PC-9 (cell line): ENCODE measurements around the gene PAFAH2. TPM values are rescaled to one million over a fixed set of nuclear protein-coding genes. Genes with fewer than 3 reads are reported as not detected.

Experiments used
- BruUV-seq: library from RNA; stranded (reverse); fragments of 400-500 nt; replicated peaks from 2 replicates; lab custom pipeline; 2021; lab: Mats Ljungman, UMichigan
- CTCF ChIA-PET: fragments of 300-600 bp; sonication (Branson Sonifier 250); formaldehyde crosslinking; loops from one replicate; lab custom pipeline; 2022; ENCODE audit warnings: antibody characterized with exemption; lab: Charles Lee
- POLR2A ChIA-PET: fragments of 300-600 bp; sonication (Branson Sonifier 250); formaldehyde crosslinking; loops from one replicate; lab custom pipeline; 2022; ENCODE audit warnings: antibody characterized with exemption; ENCODE audit not compliant: unreplicated experiment; lab: Charles Lee
- DNase-seq, 2 experiments: peaks; one replicate each; pipeline versions ENCODE4 v3.0.0 to v3.0.0-alpha.2; 2015 to 2022; ENCODE audit warnings: mixed read lengths in 1 of 2
- H2AFZ ChIP-seq: fragments of 200-600 bp; sonication (generic); 2 replicates; pipeline ENCODE4 v1.8.1; 2017; ENCODE audit warnings: antibody characterized with exemption
- H3F3A ChIP-seq: fragments of 200-600 bp; sonication (generic); 2 replicates; pipeline ENCODE4 v1.8.1; 2017; ENCODE audit warnings: antibody characterized with exemption, mild to moderate bottlenecking, low read depth; ENCODE audit not compliant: insufficient read depth
- H3K27ac ChIP-seq: fragments of 200-600 bp; sonication (generic); 2 replicates; pipeline ENCODE4 v1.6.1; 2016; ENCODE audit warnings: mixed run types
- H3K27me3 ChIP-seq: fragments of 200-600 bp; sonication (generic); 2 replicates; pipeline ENCODE4 v1.6.1; 2016; ENCODE audit warnings: low read depth, mixed run types; ENCODE audit not compliant: insufficient read depth
- H3K36me3 ChIP-seq: fragments of 200-600 bp; sonication (generic); 2 replicates; pipeline ENCODE4 v1.6.1; 2016; ENCODE audit warnings: low read depth, mixed run types
- H3K4me1 ChIP-seq: fragments of 200-600 bp; sonication (generic); replicated peaks from 2 replicates; pipeline ENCODE4 v1.6.1; 2016; ENCODE audit warnings: mixed run types; ENCODE audit not compliant: insufficient read depth
- H3K4me2 ChIP-seq: fragments of 200-600 bp; sonication (generic); 2 replicates; pipeline ENCODE4 v1.6.1; 2017; ENCODE audit warnings: mixed run types
- H3K4me3 ChIP-seq: fragments of 200-600 bp; sonication (generic); 2 replicates; pipeline ENCODE4 v1.6.1; 2016; ENCODE audit warnings: mixed run types
- H3K79me2 ChIP-seq: fragments of 200-600 bp; sonication (generic); 2 replicates; pipeline ENCODE4 v1.6.1; 2017; ENCODE audit warnings: low read depth, mixed run types
- H3K9me2 ChIP-seq: fragments of 200-600 bp; sonication (generic); 2 replicates; pipeline ENCODE4 v1.8.1; 2017; ENCODE audit warnings: mild to moderate bottlenecking; ENCODE audit not compliant: insufficient read depth
- H3K9me3 ChIP-seq: fragments of 200-600 bp; sonication (generic); 2 replicates; pipeline ENCODE4 v1.8.1; 2016; ENCODE audit warnings: low read depth; ENCODE audit not compliant: insufficient read depth
- H4K20me1 ChIP-seq: fragments of 200-600 bp; sonication (generic); 2 replicates; pipeline ENCODE4 v1.8.1; 2017; ENCODE audit not compliant: insufficient read depth
- EZH2 ChIP-seq: fragments of 200-600 bp; sonication (generic); IDR thresholded peaks from 2 replicates; pipeline ENCODE4 v1.8.0; 2017; ENCODE audit warnings: antibody characterized with exemption, low read depth
- intact Hi-C: fragments of 100-400 bp; cut with micrococcal nuclease; formaldehyde crosslinking; loops from one replicate; pipeline ENCODE4 v1.10.0; 2022; ENCODE audit not compliant: unreplicated experiment
- total RNA-seq: library from RNA; stranded (reverse); gene quantifications from 2 replicates; pipeline ENCODE4 v1.2.3, GENCODE V29; 2021
- TF ChIP-seq, protein P1 (sequence below): fragments of 200-600 bp; sonication (generic); conservative IDR thresholded peaks from 2 replicates; pipeline ENCODE4 v1.6.1; 2017; ENCODE audit warnings: mixed run types, antibody characterized with exemption, mild to moderate bottlenecking, moderate library complexity

PAFAH2 gene
- total RNA-seq, 1 experiment from 2014 or later, result 13.9 TPM

DNA sequence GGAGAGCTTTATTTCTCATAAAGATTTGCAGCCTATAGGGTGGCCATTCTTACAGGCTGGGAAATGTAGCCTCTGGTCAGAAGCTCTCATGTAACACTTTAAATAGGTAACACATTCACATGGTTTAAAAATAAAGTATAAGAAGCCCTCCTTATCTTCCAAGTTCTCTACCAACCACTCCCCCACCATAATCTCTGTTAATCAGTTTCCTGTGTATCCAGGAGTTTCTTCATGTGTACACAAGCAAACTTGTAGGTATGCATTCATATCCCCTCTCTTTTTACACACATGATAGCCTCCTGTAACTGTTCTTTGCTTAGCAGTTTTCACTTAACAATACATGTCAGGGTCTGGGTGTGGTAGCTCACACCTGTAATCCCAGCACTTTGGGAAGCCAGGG lies 86.7 kb downstream of the PAFAH2 start:
- TF ChIP-seq, protein P1, sequence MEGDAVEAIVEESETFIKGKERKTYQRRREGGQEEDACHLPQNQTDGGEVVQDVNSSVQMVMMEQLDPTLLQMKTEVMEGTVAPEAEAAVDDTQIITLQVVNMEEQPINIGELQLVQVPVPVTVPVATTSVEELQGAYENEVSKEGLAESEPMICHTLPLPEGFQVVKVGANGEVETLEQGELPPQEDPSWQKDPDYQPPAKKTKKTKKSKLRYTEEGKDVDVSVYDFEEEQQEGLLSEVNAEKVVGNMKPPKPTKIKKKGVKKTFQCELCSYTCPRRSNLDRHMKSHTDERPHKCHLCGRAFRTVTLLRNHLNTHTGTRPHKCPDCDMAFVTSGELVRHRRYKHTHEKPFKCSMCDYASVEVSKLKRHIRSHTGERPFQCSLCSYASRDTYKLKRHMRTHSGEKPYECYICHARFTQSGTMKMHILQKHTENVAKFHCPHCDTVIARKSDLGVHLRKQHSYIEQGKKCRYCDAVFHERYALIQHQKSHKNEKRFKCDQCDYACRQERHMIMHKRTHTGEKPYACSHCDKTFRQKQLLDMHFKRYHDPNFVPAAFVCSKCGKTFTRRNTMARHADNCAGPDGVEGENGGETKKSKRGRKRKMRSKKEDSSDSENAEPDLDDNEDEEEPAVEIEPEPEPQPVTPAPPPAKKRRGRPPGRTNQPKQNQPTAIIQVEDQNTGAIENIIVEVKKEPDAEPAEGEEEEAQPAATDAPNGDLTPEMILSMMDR, result no peak
- no peak for TF ChIP-seq EZH2
- H3K27ac ChIP-seq, result no peak overlapping the region
- no peaks in the 10 kb centered on the region for H3K36me3 ChIP-seq
- H3F3A ChIP-seq, result no peaks in the 10 kb centered on the region
- no peaks in the 10 kb centered on the region for H3K9me3 ChIP-seq
- no peak overlapping the region for H3K4me3 ChIP-seq
- no peaks in the 10 kb centered on the region; the same call in 1 of the 2 replicates for H3K4me1 ChIP-seq
- no peaks in the 10 kb centered on the region for H3K79me2 ChIP-seq
- DNase-seq, result no peak
- H4K20me1 ChIP-seq, result no peaks in the 10 kb centered on the region
- H3K9me2 ChIP-seq, result no peaks in the 10 kb centered on the region
- CTCF ChIA-PET, result no interaction called here
- H2AFZ ChIP-seq, result no peak overlapping the region
- POLR2A ChIA-PET, result no interaction called here
- no peaks in the 10 kb centered on the region for H3K27me3 ChIP-seq
- no peak overlapping the region for H3K4me2 ChIP-seq
- intact Hi-C loops, result no loop called here
- no TSS peak for BruUV-seq

Other genes starting within 250 kb of the PAFAH2 start
- 39.0 and 44.3 TPM in 2 replicates for gene SELENON, start 197.9 kb downstream of the PAFAH2 start, total RNA-seq
- 40.9 and 41.7 TPM in 2 replicates for gene MTFR1L, start 178.1 kb downstream of the PAFAH2 start, total RNA-seq
- gene AUNIP, start 138.6 kb downstream of the PAFAH2 start, total RNA-seq, result 11.0 and 11.3 TPM in 2 replicates
- gene PAQR7, start 122.4 kb downstream of the PAFAH2 start, total RNA-seq, result 30.2 and 34.0 TPM in 2 replicates
- 302 and 349 TPM in 2 replicates for gene STMN1, start 91.6 kb downstream of the PAFAH2 start, total RNA-seq
- gene EXTL1, start 23.7 kb upstream of the PAFAH2 start, total RNA-seq, result 0.13 and 0.63 TPM in 2 replicates
- gene SLC30A2, start 48.1 kb upstream of the PAFAH2 start, total RNA-seq, result not detected in 2 replicates
- gene TRIM63, start 69.6 kb upstream of the PAFAH2 start, total RNA-seq, result not detected in 2 replicates
- gene PDIK1L, start 113.8 kb upstream of the PAFAH2 start, total RNA-seq, result 7.6 and 8.4 TPM in 2 replicates
- gene FAM110D, start 161.0 kb upstream of the PAFAH2 start, total RNA-seq, result 0.23 TPM in 1 of 2 replicates, not detected in the other
- not detected in 2 replicates for gene C1orf232, start 170.9 kb upstream of the PAFAH2 start, total RNA-seq
- 37.0 and 55.9 TPM in 2 replicates for gene ZNF593, start 171.8 kb upstream of the PAFAH2 start, total RNA-seq
- not detected in 2 replicates for gene ZNF593OS, start 173.8 kb upstream of the PAFAH2 start, total RNA-seq
- 31.6 and 33.4 TPM in 2 replicates for gene CNKSR1, start 179.4 kb upstream of the PAFAH2 start, total RNA-seq
- 0.24 TPM in 1 of 2 replicates, not detected in the other for gene CATSPER4, start 192.5 kb upstream of the PAFAH2 start, total RNA-seq
- gene CEP85, start 236.1 kb upstream of the PAFAH2 start, total RNA-seq, result 34.0 and 42.5 TPM in 2 replicates